Caco-2 (cell line): ENCODE results near the gene HSD3B7. TPM values are rescaled to one million over a fixed set of nuclear protein-coding genes. Genes with fewer than 3 reads are reported as not detected.

ENCODE experiments used
- BruUV-seq: library from RNA; stranded (reverse); fragments of 400-500 nt; replicated peaks from 2 replicates; lab custom pipeline; 2021; lab: Mats Ljungman, UMichigan
- CTCF ChIA-PET: fragments of 300-600 bp; sonication (Branson Sonifier 250); formaldehyde crosslinking; loops from one replicate; lab custom pipeline; 2022; ENCODE audit warnings: antibody characterized with exemption; lab: Charles Lee
- POLR2A ChIA-PET: fragments of 300-600 bp; sonication (Branson Sonifier 250); formaldehyde crosslinking; loops from one replicate; lab custom pipeline; 2022; ENCODE audit warnings: antibody characterized with exemption; lab: Charles Lee
- DNase-seq, 2 experiments: peaks; one replicate each; pipeline versions ENCODE4 v3.0.0 to v3.0.0-alpha.2; 2020 to 2022
- H3K27me3 ChIP-seq: replicated peaks from 2 replicates; pipeline ENCODE4 v1.6.0; 2011; ENCODE audit warnings: low read length; ENCODE audit not compliant: control insufficient read depth, insufficient read depth
- H3K36me3 ChIP-seq: 2 replicates; pipeline ENCODE4 v1.5.1; 2011; ENCODE audit warnings: low read length; ENCODE audit not compliant: control insufficient read depth, insufficient read depth
- H3K4me1 ChIP-seq: fragments of 250-450 bp; sonication (Bioruptor Pico); 2 replicates; pipeline ENCODE4 v1.5.1; 2020; ENCODE audit warnings: mild to moderate bottlenecking
- H3K4me3 ChIP-seq: 2 replicates; pipeline ENCODE4 v1.5.1; 2011; ENCODE audit warnings: low read depth, mild to moderate bottlenecking, control low read depth, low read length
- H3K9me3 ChIP-seq: fragments of 250-450 bp; sonication (Bioruptor Pico); 2 replicates; pipeline ENCODE4 v1.5.1; 2020; ENCODE audit warnings: mild to moderate bottlenecking, moderate library complexity
- H3K27ac Mint-ChIP-seq: one replicate; pipeline ENCODE4 v1.8.0; 2022; ENCODE audit warnings: mixed read lengths; ENCODE audit not compliant: unreplicated experiment
- H3K27me3 Mint-ChIP-seq: one replicate; pipeline ENCODE4 v1.8.0; 2022; ENCODE audit warnings: mixed read lengths; ENCODE audit not compliant: insufficient read depth, unreplicated experiment
- H3K36me3 Mint-ChIP-seq: one replicate; pipeline ENCODE4 v1.8.0; 2022; ENCODE audit warnings: mild to moderate bottlenecking, mixed read lengths; ENCODE audit not compliant: insufficient read depth, unreplicated experiment
- H3K4me1 Mint-ChIP-seq: one replicate; pipeline ENCODE4 v1.8.0; 2022; ENCODE audit warnings: low read depth, mixed read lengths; ENCODE audit not compliant: unreplicated experiment
- H3K4me3 Mint-ChIP-seq: one replicate; pipeline ENCODE4 v1.8.0; 2022; ENCODE audit warnings: mild to moderate bottlenecking, moderate library complexity, mixed read lengths; ENCODE audit not compliant: unreplicated experiment
- H3K9me3 Mint-ChIP-seq: one replicate; pipeline ENCODE4 v1.8.0; 2022; ENCODE audit warnings: mixed read lengths; ENCODE audit not compliant: unreplicated experiment
- CTCF ChIP-seq, 2 experiments: fragments of 200-600 bp in 1 of 2; IDR thresholded peaks; 1 replicate in 1 of 2; 2 replicates in 1 of 2; pipeline versions ENCODE4 v1.5.1 to v1.8.0; 2011 to 2022; ENCODE audit warnings: antibody characterized with exemption in 1 of 2, control low read depth in 1 of 2, inconsistent platforms in 1 of 2, low read depth in 1 of 2, low read length in 1 of 2, mild to moderate bottlenecking in 1 of 2, moderate library complexity in 1 of 2; ENCODE audit not compliant: insufficient read depth in 1 of 2, severe bottlenecking in 1 of 2, unreplicated experiment in 1 of 2
- intact Hi-C: fragments of 100-400 bp; cut with micrococcal nuclease; formaldehyde crosslinking; loops from one replicate; pipeline ENCODE4 v1.10.0; 2022; ENCODE audit not compliant: unreplicated experiment
- total RNA-seq: library from RNA; stranded (reverse); gene quantifications from 2 replicates; pipeline ENCODE4 v1.2.3, GENCODE V29; 2022

The HSD3B7 gene
- total RNA-seq, 1 experiment from 2014 or later: 2.4 TPM

GRCh38 chr16:31008551-31008950 lies 23.5 kb downstream of the HSD3B7 start:
- no peaks in the 10 kb centered on the region for H3K36me3 Mint-ChIP-seq
- BruUV-seq: no TSS peak

GRCh38 chr16:31009120-31009519 lies 24.1 kb downstream of the HSD3B7 start:
- POLR2A ChIA-PET: no interaction called here

More at GRCh38 chr16:31008551-31008950, 23.5 kb downstream of the HSD3B7 start:
- intact Hi-C loops: no loop called here
- H3K4me3 Mint-ChIP-seq: no peak overlapping the region
- H3K27ac Mint-ChIP-seq: no peak overlapping the region
- H3K4me1 Mint-ChIP-seq: peaks cover 12% of the 10 kb centered on the region
- CTCF ChIA-PET: no interaction called here
- peaks cover 13% of the 10 kb centered on the region for H3K27me3 Mint-ChIP-seq
- Histone ChIP-seq H3K9me3 (no peaks in the 10 kb centered on the region), H3K27me3 (no peaks in the 10 kb centered on the region), H3K36me3 (no peaks in the 10 kb centered on the region), H3K4me3 (no peak overlapping the region), H3K4me1 (no peaks in the 10 kb centered on the region)
- no peak for TF ChIP-seq CTCF (IDR thresholded peaks at IDR 0.05; ENCODE audit: insufficient read depth in 1 of 2, low read depth in 1 of 2, low read length in 1 of 2, severe bottlenecking in 1 of 2, unreplicated experiment in 1 of 2)
- POLR2A ChIA-PET: interaction anchor here (0.6 kb wide), 1 partner anchor 77 kb away, joined by 3 read pairs; no protein-coding TSS in a partner anchor
- DNase-seq: no peak
- H3K9me3 Mint-ChIP-seq: no peaks in the 10 kb centered on the region

GRCh38 chr16:31009894-31010584 lies 25.0 kb downstream of the HSD3B7 start:
- ChIA-PET POLR2A (no interaction called here), CTCF (no interaction called here)
- Histone ChIP-seq H3K9me3 (no peaks in the 10 kb centered on the region), H3K27me3 (no peaks in the 10 kb centered on the region), H3K36me3 (no peaks in the 10 kb centered on the region), H3K4me1 (no peaks in the 10 kb centered on the region), H3K4me3 (peak overlapping the region; percentile 16; the same call in 1 of the 2 replicates)
- no peaks in the 10 kb centered on the region for H3K9me3 Mint-ChIP-seq
- H3K27me3 Mint-ChIP-seq: peaks cover 15% of the 10 kb centered on the region
- H3K36me3 Mint-ChIP-seq: no peaks in the 10 kb centered on the region
- BruUV-seq: no TSS peak
- H3K4me3 Mint-ChIP-seq: no peak overlapping the region
- DNase-seq: no peak
- TF ChIP-seq CTCF (IDR thresholded peaks at IDR 0.05; ENCODE audit: insufficient read depth in 1 of 2, low read depth in 1 of 2, low read length in 1 of 2, severe bottlenecking in 1 of 2, unreplicated experiment in 1 of 2): no peak
- H3K27ac Mint-ChIP-seq: no peak overlapping the region
- intact Hi-C loops: no loop called here
- peaks cover 12% of the 10 kb centered on the region for H3K4me1 Mint-ChIP-seq

More at GRCh38 chr16:31009120-31009519, 24.1 kb downstream of the HSD3B7 start:
- no peak for DNase-seq
- Mint-ChIP-seq H3K4me1 (peaks cover 12% of the 10 kb centered on the region), H3K4me3 (no peak overlapping the region), H3K27ac (no peak overlapping the region), H3K9me3 (no peaks in the 10 kb centered on the region), H3K27me3 (peaks cover 15% of the 10 kb centered on the region), H3K36me3 (no peaks in the 10 kb centered on the region)
- CTCF ChIA-PET: no interaction called here
- H3K36me3 ChIP-seq: no peaks in the 10 kb centered on the region
- no peaks in the 10 kb centered on the region for H3K27me3 ChIP-seq
- no TSS peak for BruUV-seq
- no peak for TF ChIP-seq CTCF (IDR thresholded peaks at IDR 0.05; ENCODE audit: insufficient read depth in 1 of 2, low read depth in 1 of 2, low read length in 1 of 2, severe bottlenecking in 1 of 2, unreplicated experiment in 1 of 2)
- H3K4me1 ChIP-seq: no peaks in the 10 kb centered on the region
- intact Hi-C loops: no loop called here
- no peak overlapping the region for H3K4me3 ChIP-seq
- H3K9me3 ChIP-seq: no peaks in the 10 kb centered on the region
